Coronary artery (tissue), 2 donors: ENCODE measurements around the gene VGLL3.
A peak's percentile ranks its signal among the peaks of the same experiment; 100 is the strongest.

ENCODE experiments used
- DNase-seq: peaks from one replicate; pipeline ENCODE4 v3.0.0-alpha.2; 2017; ENCODE audit warnings: low spot score
- H3K27ac ChIP-seq, 2 donors: fragments of 200-600 bp; sonication (generic); one replicate each; pipeline ENCODE4 v1.5.1; 2016 to 2019
- H3K4me3 ChIP-seq: fragments of 200-600 bp; sonication (generic); 2 replicates; pipeline ENCODE4 v1.5.1; 2016; ENCODE audit warnings: mild to moderate bottlenecking, moderate library complexity
- CTCF ChIP-seq: fragments of 200-600 bp; sonication (generic); IDR thresholded peaks from one replicate; pipeline ENCODE4 v1.5.1; 2019; ENCODE audit warnings: antibody characterized with exemption

VGLL3 gene

GRCh38 chr3:86996261-86996955 is 5.5 kb upstream of the VGLL3 start:
- H3K27ac ChIP-seq = no peak overlapping the region
- no peak for TF ChIP-seq CTCF
- no peak for DNase-seq
- no peak overlapping the region for H3K4me3 ChIP-seq

GRCh38 chr3:86995537-86995936 is 4.6 kb upstream of the VGLL3 start:
- no peak for DNase-seq
- TF ChIP-seq CTCF = no peak

GRCh38 chr3:86993704-86994103 is 2.8 kb upstream of the VGLL3 start:
- H3K4me3 ChIP-seq = no peak overlapping the region
- no peak for TF ChIP-seq CTCF
- no peak overlapping the region for H3K27ac ChIP-seq
- no peak for DNase-seq

More at GRCh38 chr3:86995537-86995936, 4.6 kb upstream of the VGLL3 start:
- Histone ChIP-seq H3K27ac (no peak overlapping the region), H3K4me3 (no peak overlapping the region)

GRCh38 chr3:86991840-86992435 is 989 bp upstream of the VGLL3 start:
- DNase-seq = no peak
- TF ChIP-seq CTCF = no peak
- Histone ChIP-seq H3K27ac (peak overlapping the region; percentile 94 to 96), H3K4me3 (peak overlapping the region; percentile 97)

GRCh38 chr3:86991482-86991815 is 500 bp upstream of the VGLL3 start:
- peak overlapping the region; percentile 94 to 96 for H3K27ac ChIP-seq

GRCh38 chr3:86990012-86990733 is 776 bp downstream of the VGLL3 start:
- DNase-seq = no peak
- Histone ChIP-seq H3K27ac (peak overlapping the region; percentile 94 to 96), H3K4me3 (peak overlapping the region; percentile 97)

More at GRCh38 chr3:86991482-86991815, 500 bp upstream of the VGLL3 start:
- H3K4me3 ChIP-seq = peak overlapping the region; percentile 97
- TF ChIP-seq CTCF = no peak
- DNase-seq = no peak

More at GRCh38 chr3:86990012-86990733, 776 bp downstream of the VGLL3 start:
- TF ChIP-seq CTCF = no peak
